ENCODE measurements around the gene TAF7. TPM values are rescaled to one million over a fixed set of nuclear protein-coding genes. Genes with fewer than 3 reads are reported as not detected.

The TAF7 gene
- total RNA-seq, 1 donor from 2014 or later: 106 TPM

Other genes starting within 250 kb of the TAF7 start
- gene PCDHB2, start 226.2 kb downstream of the TAF7 start, total RNA-seq: 2.2 TPM
- 0.99 TPM for gene PCDHB3, start 220.3 kb downstream of the TAF7 start, total RNA-seq
- gene PCDHB4, start 199.0 kb downstream of the TAF7 start, total RNA-seq: 1.5 TPM
- gene PCDHB5, start 185.6 kb downstream of the TAF7 start, total RNA-seq: 3.1 TPM
- 0.32 TPM for gene PCDHB6, start 170.7 kb downstream of the TAF7 start, total RNA-seq
- gene PCDHB7, start 148.1 kb downstream of the TAF7 start, total RNA-seq: 0.77 TPM
- 1.8 TPM for gene PCDHB8, start 143.0 kb downstream of the TAF7 start, total RNA-seq
- gene PCDHB16, start 138.4 kb downstream of the TAF7 start, total RNA-seq: 2.7 TPM
- gene PCDHB9, start 133.6 kb downstream of the TAF7 start, total RNA-seq: 0.59 TPM
- 0.64 TPM for gene PCDHB10, start 128.4 kb downstream of the TAF7 start, total RNA-seq
- gene PCDHB11, start 121.2 kb downstream of the TAF7 start, total RNA-seq: 0.74 TPM
- gene PCDHB12, start 112.1 kb downstream of the TAF7 start, total RNA-seq: 1.3 TPM
- 1.7 TPM for gene PCDHB13, start 106.9 kb downstream of the TAF7 start, total RNA-seq
- gene PCDHB14, start 97.4 kb downstream of the TAF7 start, total RNA-seq: 2.5 TPM
- gene PCDHB15, start 75.4 kb downstream of the TAF7 start, total RNA-seq: 2.6 TPM
- not detected for gene SLC25A2, start 16.7 kb downstream of the TAF7 start, total RNA-seq
- gene PCDHGA1, start 9.7 kb upstream of the TAF7 start, total RNA-seq: 3.0 TPM
- 6.0 TPM for gene PCDHGA2, start 18.0 kb upstream of the TAF7 start, total RNA-seq
- gene PCDHGA3, start 23.0 kb upstream of the TAF7 start, total RNA-seq: 12.1 TPM
- 7.1 TPM for gene PCDHGB1, start 29.3 kb upstream of the TAF7 start, total RNA-seq
- 8.4 TPM for gene PCDHGA4, start 34.2 kb upstream of the TAF7 start, total RNA-seq
- gene PCDHGB2, start 39.2 kb upstream of the TAF7 start, total RNA-seq: 8.7 TPM
- 5.3 TPM for gene PCDHGA5, start 43.4 kb upstream of the TAF7 start, total RNA-seq
- 7.2 TPM for gene PCDHGB3, start 49.5 kb upstream of the TAF7 start, total RNA-seq
- gene PCDHGA6, start 53.1 kb upstream of the TAF7 start, total RNA-seq: 5.7 TPM
- 7.0 TPM for gene PCDHGA7, start 62.0 kb upstream of the TAF7 start, total RNA-seq
- 5.4 TPM for gene PCDHGB4, start 66.9 kb upstream of the TAF7 start, total RNA-seq
- gene PCDHGA8, start 71.8 kb upstream of the TAF7 start, total RNA-seq: 9.1 TPM
- 6.4 TPM for gene PCDHGB5, start 77.2 kb upstream of the TAF7 start, total RNA-seq
- gene PCDHGA9, start 82.0 kb upstream of the TAF7 start, total RNA-seq: 4.5 TPM
- 4.7 TPM for gene PCDHGB6, start 87.2 kb upstream of the TAF7 start, total RNA-seq
- 5.3 TPM for gene PCDHGA10, start 92.2 kb upstream of the TAF7 start, total RNA-seq
- gene PCDHGB7, start 96.9 kb upstream of the TAF7 start, total RNA-seq: 8.8 TPM
- gene PCDHGA11, start 100.3 kb upstream of the TAF7 start, total RNA-seq: 5.0 TPM
- 5.1 TPM for gene PCDHGA12, start 109.7 kb upstream of the TAF7 start, total RNA-seq
- 13.4 TPM for gene PCDHGC3, start 155.2 kb upstream of the TAF7 start, total RNA-seq
- gene PCDHGC4, start 164.2 kb upstream of the TAF7 start, total RNA-seq: 2.5 TPM
- 3.2 TPM for gene PCDHGC5, start 168.3 kb upstream of the TAF7 start, total RNA-seq